ENCODE results near the gene SPRY1.

DNA sequence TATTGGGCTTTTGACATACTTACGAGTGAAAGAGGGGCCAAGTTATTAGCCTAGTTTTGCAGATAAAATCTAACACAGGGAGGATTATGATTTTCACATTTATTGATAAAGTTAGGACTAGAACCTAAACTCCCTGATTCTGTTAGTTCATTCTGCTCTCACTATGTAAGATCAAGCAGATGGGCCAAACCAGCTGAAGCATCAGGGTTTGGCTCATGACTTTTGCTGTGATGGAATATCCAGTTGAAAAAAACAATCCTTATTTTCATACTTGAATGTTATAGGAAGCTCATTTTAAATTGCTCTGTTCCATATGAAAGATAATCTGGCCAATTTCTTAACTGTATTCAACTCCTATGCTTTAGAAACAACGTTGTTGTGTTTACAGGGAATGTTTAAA is 21.2 kb downstream of the SPRY1 start:
- TF ChIP-seq, protein P1, sequence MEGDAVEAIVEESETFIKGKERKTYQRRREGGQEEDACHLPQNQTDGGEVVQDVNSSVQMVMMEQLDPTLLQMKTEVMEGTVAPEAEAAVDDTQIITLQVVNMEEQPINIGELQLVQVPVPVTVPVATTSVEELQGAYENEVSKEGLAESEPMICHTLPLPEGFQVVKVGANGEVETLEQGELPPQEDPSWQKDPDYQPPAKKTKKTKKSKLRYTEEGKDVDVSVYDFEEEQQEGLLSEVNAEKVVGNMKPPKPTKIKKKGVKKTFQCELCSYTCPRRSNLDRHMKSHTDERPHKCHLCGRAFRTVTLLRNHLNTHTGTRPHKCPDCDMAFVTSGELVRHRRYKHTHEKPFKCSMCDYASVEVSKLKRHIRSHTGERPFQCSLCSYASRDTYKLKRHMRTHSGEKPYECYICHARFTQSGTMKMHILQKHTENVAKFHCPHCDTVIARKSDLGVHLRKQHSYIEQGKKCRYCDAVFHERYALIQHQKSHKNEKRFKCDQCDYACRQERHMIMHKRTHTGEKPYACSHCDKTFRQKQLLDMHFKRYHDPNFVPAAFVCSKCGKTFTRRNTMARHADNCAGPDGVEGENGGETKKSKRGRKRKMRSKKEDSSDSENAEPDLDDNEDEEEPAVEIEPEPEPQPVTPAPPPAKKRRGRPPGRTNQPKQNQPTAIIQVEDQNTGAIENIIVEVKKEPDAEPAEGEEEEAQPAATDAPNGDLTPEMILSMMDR (IDR thresholded peaks at IDR 0.05) = no peak
- TF ChIP-seq EP300 (IDR thresholded peaks at IDR 0.05; ENCODE audit: low read depth) (no peak), POLR2A (IDR thresholded peaks at IDR 0.05) (no peak), POLR2AphosphoS5 (IDR thresholded peaks at IDR 0.05) (no peak)
